NCI-H82 treated with DMSO at 0.1 percent for 48 hours (cell line): ENCODE results near the gene SOAT1.
A peak's percentile ranks its signal among the peaks of the same experiment; 100 is the strongest.
"Not testable (repeated sequence)": the region's sequence is repeated elsewhere in the genome, so short reads cannot be mapped to it uniquely, and the experiment has no call there.

Experiments used
- DNase-seq: peaks from one replicate; lab custom pipeline; 2025; ENCODE audit not compliant: unreplicated experiment; lab: John Stamatoyannopoulos, UW

Gene SOAT1

DNA sequence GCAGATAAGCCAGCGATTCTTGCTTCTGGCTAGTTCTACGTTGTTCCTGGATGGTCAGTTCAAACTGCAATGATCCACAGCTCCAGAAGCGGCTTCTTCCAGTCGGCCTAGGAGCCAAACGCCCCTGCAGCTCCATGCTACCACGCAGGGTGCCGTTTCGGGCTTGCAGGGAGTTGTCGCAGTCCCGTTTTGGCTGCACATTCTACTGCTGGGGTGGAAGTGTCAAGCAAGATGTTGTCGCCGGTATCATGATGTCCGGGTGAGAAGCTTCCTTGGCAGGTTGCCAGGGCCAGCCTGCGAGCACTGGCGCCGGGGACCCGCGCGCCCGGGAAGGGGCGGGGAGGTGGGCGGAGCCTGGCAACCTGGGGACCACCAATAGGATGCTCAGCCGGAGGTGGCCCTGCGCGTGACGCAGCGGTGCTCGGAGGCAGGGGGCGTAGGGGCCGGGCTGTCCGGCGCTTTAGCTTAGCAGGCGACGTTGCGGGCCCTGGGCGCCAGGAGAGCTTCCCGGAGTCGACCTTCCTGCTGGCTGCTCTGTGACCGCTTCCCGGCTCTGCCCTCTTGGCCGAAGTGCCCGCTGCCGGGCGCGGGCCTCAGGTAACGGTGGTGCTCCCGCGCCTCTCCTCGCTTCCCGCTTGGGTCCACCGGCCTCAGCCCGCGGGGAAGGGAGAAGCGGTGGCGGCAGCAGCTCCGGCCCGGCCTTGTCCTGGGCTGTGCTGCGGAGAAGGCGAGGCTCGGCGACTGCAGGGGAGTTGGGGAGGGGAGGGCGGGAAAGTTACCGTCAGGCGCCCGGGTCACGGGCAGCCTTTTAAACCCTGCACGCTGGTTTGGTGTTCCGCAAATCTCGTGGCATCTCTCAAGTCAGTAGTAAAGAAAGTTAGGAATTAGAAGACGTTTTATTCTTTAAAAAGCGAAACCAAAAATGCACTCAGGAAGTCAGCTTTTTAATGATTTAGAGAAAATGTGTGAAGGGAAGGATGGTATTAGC lies at the start of gene SOAT1:
SOAT1 (plus strand) TSS at position 458 of the 988 bp plus-strand sequence. CDS start 8,888 bp downstream, outside the sequence.
- DNase-seq = peak; percentile 93

DNA sequence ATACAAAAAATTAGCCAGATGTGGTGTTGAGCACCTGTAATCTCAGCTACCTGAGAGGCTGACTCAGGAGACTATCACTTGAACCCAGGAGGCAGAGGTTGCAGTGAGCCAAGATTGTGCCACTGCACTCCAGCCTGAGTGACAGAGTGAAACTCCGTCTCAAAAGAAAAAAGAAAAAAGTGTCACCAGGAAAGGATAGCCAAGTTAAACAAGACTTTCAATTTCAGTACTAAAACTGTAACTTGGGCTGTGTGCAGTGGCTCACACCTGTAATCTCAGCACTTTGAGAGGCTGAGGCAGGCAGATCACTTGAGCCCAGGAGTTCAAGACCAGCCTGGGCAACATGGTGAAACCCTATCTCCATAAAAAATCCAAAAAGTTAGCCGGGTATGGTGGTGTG lies 48.2 kb upstream of the SOAT1 start:
- not testable (repeated sequence) for DNase-seq

DNA sequence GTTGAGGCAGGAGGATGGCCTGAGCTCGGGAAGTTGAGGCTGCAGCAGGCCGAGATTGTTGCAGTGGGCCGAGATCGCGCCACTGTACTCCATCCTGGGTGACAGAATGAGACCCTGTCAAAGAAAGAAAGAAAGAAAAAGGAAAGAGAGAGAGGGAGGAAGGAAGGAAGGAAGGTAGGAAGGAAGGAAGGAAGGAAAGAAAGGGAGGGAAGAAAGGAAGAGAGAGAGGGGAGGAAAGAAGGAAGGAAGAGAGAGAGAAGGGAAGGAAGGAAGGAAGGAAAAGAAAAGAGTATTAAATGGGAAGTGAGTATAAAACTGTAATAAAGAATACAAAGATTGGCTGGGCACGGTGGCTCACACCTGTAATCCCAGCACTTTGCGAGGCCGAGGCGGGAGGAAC lies 45.7 kb upstream of the SOAT1 start:
- no peak for DNase-seq

DNA sequence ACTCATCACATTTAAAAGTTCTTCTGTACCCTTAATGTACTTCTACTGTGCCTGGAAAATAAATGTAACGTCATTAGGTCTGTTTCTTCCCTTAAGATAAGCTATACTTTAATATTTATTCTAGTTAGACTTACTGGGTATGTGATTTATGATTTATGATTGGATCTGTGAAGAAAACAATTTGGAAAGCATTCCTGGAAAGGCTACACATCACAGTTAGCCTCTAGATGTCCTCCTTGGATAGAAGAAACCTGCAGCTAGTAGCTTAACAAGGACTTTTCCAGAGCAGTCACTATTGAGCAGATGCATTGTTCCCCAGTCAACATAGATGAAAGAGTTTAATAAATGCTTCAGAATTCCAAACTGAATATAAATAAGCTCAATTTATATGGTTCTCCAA lies 41.9 kb upstream of the SOAT1 start:
- no peak for DNase-seq

DNA sequence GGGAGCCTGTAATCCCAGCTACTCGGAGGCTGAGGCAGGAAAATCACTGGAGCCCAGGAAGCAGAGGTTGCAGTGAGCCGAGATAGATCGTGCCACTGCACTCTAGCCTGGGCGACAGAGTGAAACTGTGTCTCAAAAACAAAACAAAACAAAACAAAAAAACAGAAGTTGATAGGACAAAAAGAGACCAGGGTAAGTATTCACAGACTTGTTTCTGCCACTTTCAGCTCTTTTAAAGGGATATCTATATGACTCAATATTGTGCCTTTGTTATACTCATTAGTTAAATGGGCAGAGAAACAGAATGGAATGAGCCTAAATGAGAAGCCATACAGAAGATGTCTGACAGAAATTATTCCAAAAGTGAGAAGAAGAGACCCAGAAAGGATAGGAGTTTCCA lies 41.0 kb upstream of the SOAT1 start:
- DNase-seq = no peak

DNA sequence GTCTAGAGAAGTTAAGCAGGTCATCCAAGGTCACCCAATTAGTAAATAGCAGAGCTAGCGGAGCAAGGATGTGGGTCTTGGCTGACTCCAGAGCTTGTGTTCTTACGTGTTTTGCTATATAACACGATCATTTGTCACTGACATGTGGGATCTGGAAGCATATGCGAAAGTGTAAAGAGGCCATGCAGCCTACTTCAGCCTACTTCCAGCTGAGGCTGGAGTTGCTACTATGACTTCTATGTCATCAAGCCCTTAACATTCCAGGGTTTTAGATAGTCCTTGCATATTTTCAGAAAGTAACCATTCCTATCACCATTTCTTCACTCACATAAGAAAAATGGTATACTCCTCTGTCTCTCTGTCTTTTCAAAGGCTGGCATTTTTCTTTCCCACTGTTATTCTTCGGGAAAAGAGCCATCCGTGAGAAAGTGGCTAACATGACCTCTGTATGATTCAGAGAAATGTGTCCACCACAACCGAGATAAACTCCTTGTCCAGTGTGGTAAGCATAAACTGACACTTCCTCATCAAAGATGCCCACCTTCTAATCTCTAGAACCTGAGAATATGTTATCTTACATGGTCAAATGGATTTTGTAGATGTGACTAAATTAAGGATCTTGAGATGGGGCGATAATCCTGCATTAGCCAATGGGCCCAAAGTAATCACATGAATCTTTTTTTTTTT lies 40.2 kb upstream of the SOAT1 start:
- no peak for DNase-seq

DNA sequence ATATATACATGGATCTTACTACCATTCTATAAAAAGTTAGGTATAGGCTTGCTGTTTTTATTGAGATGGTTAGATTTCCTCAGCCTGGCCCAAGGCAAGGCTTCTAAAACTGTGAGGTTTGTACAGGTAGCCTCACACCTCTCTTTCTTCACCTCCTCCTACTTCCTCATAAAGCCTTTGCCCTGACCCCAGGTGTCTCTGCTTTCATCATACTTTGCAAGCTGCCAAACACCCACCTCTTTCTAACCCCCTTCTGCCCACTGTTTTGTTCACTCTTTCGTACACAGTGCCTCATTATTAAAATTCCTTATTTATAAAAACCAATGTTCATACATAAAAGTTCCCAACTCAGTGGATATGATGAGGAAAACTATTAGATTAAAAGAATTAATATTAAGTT lies 31.4 kb upstream of the SOAT1 start:
- no peak for DNase-seq

DNA sequence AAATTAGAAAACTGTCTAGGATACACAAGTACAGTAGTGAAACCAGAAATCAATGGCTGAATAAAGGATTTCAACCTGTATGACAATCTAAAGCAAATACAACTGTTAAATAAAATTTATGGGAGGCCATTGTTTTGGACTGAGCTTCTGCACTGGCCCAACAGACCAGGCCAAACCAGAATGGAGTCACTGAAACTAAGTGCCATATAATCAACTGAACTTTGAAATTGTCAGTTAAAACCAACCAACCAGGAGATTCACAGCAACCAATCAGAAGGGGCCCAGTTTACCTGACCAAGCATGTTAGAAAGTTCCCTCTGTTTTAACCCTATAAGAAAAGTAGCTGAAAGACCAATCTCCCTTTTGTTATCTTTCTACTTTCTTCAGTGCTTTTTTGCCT lies 30.5 kb upstream of the SOAT1 start:
- DNase-seq = no peak

DNA sequence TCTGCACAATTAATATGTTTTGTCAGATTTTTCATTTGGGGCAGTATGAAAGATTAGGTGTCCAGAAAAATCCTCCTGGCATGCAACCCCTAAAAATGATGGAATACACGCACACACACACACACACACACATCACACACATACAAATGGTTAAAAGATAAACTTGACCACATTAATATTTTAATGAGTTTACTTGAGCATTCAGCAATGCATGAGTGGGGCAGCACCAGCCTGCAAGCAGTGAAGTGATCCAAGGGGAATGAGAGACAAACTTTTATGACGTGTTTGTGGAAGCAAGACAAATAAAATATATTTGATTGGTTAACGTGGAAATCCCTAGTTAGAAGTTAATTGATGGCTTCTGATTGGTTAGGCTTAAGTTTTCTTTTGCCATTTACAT lies 29.1 kb upstream of the SOAT1 start:
- DNase-seq = no peak

DNA sequence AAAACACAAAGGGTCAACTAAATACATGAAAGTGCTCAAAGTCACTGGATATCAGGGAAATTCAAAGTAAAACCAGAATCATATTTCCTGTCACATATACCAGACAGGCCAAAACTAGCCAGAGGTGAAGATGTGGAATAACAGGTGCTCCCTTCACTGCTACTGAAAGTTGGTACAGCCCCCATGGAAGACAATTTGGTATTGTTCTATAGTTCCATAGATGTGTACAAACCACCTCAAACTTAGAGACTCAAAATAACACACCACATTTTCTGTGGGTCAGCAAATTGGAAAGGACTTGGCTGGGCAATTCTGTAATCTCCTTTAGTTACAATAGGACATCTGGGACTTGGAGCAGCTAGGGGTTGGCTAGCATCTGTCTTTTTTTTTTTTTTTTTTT lies 24.5 kb upstream of the SOAT1 start:
- DNase-seq = no peak

DNA sequence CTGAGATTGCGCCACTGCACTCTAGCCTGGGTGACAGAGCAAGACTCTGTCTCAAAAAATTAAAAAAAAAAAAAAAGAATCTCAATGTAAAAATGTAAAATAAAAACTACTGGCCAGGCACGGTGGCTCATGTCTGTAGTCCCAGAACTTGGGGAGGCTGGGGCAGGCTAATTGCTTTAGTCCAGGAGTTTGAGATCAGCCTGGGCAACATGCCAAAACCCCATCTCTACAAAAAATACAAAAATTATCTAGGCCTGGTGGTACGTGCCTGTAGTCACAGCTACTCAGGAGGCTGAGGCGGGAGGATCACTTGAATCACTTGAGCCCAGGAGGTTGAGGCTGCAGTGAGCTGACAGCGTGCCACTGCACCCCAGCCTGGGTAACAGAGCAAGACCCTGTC lies 19.2 kb upstream of the SOAT1 start:
- DNase-seq = not testable (repeated sequence)

DNA sequence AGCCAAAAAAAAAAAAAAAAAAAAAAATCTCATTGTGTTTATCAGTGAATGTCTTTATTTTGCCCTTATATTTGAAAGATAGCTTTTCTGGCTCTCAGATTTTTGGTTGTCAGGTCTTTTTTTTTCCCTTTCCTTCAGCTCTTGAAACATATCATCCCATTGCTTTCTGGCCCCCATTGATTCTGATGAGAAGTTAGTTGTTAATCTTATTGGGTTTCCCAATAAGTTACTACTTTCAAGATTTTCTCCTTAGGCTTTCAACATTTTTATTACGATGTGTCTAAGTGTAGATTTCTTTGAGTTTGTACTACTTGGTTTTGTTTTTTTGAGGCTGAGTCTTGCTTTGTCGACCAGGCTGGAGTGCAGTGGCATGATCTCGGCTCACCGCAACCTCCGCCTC lies 14.7 kb upstream of the SOAT1 start:
- no peak for DNase-seq

DNA sequence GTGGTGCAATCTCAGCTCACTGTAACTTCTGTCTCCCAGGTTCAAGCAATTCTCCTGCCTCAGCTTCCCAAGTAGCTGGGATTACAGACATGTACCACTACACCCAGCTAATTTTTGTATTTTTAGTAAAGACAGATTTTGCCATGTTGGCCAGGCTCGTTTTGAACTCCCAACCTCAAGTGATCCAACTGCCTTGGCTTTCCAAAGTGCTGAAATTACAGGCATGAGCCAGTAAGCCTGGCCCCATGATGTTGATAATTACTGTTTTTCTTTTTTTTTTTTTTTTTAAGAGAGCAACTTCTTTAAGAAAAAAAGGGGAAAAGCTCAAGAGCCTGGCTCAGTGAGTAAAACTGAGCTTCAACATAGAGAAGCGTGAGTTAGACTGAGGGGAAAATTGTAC lies 9.6 kb upstream of the SOAT1 start:
- DNase-seq = no peak

DNA sequence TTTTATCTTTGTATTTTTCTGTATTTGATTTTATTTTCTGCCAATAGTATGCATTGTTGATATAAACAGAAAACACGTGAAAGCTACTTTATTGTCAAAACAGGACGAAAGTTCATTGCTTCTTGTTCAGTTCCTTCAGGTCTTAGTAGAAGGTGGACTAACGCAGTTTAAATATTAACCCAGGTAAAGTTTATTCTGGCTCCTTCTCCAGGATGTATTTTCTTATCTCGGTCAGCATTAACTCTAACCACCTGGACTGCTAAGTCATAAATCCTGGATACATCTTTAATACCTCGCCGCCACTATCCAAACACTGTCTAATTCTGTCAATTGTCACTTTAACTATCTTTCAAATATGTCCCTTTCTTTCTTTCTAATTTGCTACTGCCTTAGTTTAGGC lies 5.7 kb upstream of the SOAT1 start:
- no peak for DNase-seq

DNA sequence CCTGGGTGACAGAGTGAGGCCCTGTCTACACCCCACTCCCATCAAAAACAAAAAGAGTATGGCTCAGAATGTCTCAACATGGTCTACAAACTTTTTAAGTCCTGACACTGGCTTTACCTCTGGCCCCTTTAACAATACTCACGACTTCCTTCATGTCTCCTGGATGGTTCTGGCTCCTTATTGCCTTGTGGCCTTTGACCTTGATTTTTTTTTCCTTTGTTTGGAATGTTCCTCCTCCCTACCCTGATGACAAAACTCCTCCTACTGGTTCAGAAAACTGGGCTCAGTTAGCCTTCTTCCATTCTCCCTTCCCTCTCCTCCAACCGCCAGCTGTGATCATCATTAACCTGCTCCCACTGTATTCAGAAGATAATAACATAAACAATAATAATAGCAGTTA lies 4.6 kb upstream of the SOAT1 start:
- no peak for DNase-seq

DNA sequence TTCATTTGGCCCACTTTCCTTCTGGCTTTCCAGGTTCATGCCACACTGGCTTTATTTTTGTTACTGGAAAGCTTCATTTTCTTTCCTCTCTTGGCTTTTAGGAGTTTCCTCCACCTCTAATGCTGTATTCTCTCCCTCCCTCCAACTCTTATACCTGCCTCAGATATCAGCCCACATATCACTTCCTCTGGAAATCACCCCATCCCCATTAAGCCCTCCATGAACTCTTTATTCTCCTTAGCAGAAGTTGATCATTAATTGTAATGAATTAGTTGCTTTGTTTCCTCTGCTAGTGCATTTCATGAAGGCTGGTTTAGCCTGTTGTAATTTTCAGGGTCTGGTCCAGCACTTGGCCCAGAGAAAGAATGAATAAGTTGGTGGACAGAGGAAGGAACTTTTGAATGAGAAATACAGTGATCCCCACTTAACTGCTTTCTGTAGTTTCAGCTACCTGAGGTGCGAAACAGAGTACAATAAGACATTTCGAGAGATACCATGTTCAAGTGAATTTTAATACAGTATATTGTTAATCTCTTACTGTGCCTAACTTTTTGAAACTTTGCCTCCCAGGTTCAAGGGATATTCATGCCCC lies 1.7 kb downstream of the SOAT1 start:
- no peak for DNase-seq

DNA sequence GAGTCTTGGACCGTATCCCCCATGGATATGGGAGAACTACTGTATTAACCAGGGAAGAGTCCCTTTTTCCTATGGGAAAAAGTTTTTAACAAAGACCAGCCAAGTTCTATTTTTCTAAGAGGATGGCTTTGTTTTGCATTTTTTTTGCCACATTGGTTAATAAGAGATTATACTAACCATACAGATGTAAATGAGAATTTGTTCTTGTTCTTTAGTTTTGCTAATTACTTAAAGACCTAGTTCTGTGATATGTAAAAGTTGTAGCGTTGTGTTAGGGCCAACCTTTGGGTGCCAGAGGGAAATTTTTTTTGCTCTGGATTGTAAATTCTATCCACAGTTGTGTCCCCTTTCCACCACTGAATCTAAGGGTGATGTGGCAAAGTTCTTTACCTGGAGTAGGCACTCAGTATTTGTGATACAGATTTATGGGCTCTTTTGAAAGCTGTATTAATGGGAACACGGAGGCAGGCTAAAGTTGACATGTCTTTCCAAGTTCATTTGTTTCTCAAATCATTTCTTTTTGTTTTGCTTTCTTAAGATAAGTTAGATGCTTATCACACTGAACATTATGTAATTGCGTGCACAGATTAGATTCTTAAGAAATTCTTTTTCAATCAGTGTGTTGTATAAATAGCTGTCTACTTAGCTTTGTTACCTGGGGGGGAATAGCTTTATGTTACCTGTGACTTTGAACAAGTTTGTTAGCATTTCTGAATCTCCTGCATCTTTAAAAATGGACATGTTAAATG lies 2.9 kb downstream of the SOAT1 start:
- DNase-seq = no peak

DNA sequence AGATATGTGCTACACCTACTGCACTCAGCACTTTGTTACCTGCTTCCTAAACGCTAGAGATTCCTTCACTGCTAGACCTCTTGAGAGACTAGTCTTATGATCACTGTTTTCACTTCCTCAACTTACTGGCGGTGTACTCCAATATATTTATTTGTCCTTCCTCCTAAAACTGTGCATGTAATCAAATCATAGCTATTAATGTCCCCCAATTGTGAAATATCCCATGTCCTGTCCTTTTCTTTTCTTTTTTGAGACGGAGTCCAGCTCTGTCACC lies 3.4 kb downstream of the SOAT1 start:
- DNase-seq = no peak

DNA sequence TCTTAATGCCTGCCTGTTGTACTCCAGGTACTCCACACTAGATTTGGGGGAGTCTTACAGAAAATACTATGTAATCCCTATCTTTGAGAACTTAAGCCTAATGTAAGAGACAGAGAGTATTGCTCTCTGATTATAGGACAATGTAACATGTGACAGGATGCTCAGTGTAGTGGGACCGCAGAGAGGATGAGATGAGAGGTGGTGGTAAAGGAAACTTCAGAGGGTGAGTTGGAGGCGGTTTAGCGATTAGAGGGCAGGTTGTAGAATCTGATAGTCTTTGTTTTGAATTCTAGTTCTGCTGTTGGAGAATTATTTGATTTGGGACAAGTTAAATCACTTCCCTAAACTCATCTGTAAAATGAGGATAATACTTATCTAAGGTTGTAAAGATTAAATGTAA lies 5.4 kb downstream of the SOAT1 start:
- DNase-seq = no peak

DNA sequence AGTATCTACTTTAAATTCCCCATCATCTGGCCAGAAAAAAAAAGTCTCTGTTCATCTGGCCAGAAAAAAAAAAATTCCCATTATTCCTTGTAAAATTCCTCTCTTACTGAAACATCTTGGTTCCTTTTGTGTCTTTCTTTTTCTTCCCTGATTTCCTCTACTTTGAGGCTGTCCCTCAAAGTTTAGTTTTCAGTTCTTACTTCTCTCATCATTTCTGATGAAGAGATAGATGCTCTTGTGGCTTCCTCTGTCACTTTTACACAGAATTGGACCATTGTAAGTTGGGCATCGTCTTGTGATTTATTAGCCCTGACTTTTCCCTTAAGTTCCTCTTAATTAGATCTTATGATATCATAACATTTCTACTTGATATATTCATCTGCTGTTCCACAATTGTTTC lies 6.5 kb downstream of the SOAT1 start:
- no peak for DNase-seq

DNA sequence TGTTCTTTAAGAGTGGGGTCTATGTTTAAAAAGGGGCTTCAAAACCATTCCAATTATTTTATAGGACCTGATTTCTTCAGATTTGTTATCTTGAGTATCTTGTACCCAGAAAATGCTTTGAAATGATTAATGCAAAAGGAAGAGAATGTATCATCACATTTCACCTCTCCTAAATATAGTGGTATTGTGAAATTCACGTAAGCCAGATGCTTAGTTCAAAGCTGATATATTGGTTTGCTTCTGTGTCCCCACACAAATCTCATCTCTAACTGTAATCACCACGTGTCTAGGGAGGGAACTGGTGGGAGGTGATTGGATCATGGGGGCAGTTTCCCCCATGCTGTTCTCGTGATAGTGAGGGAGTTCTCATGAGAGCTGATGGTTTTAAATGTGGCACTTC lies 8.5 kb downstream of the SOAT1 start:
- no peak for DNase-seq
